Stimulated activated CD8-positive, alpha-beta memory T cell treated with anti-CD3 and anti-CD28 coated beads, Interleukin-4, amount 100 ng/mL, for 24 hours (primary cell): ENCODE results near the gene KRT73.
A peak's percentile ranks its signal among the peaks of the same experiment; 100 is the strongest.
"Not testable (repeated sequence)": the region's sequence is repeated elsewhere in the genome, so short reads cannot be mapped to it uniquely, and the experiment has no call there.

Experiments
- DNase-seq: peaks from one replicate; pipeline ENCODE4 v3.0.0-alpha.2; 2020; ENCODE audit warnings: low read depth

KRT73 gene

GRCh38 chr12:52600475-52600874, 17.9 kb downstream of the KRT73 start:
- no peak for DNase-seq

GRCh38 chr12:52600071-52600470, 18.3 kb downstream of the KRT73 start:
- DNase-seq: no peak

- DNase-seq: no peak
Measured at GRCh38 chr12:52598966-52599365, 19.4 kb downstream of the KRT73 start.

- not testable (repeated sequence) for DNase-seq
Measured at GRCh38 chr12:52594237-52594636, 24.1 kb downstream of the KRT73 start.

GRCh38 chr12:52591521-52591920, 26.8 kb downstream of the KRT73 start:
- no peak for DNase-seq

- DNase-seq: no peak
Measured at GRCh38 chr12:52590021-52590420, 28.3 kb downstream of the KRT73 start.

GRCh38 chr12:52587563-52587962, 30.8 kb downstream of the KRT73 start:
- no peak for DNase-seq

GRCh38 chr12:52585946-52586345, 32.4 kb downstream of the KRT73 start:
- DNase-seq: peak; percentile 24

GRCh38 chr12:52585066-52585465, 33.3 kb downstream of the KRT73 start:
- DNase-seq: no peak

GRCh38 chr12:52584156-52584682, 34.1 kb downstream of the KRT73 start:
- no peak for DNase-seq

GRCh38 chr12:52582971-52583456, 35.3 kb downstream of the KRT73 start:
- DNase-seq: peak; percentile 44

- DNase-seq: no peak
Measured at GRCh38 chr12:52582486-52582885, 35.9 kb downstream of the KRT73 start.

- no peak for DNase-seq
Measured at GRCh38 chr12:52581481-52581880, 36.9 kb downstream of the KRT73 start.

- DNase-seq: no peak
Measured at GRCh38 chr12:52581066-52581465, 37.3 kb downstream of the KRT73 start.

- DNase-seq: no peak
Measured at GRCh38 chr12:52580496-52580895, 37.9 kb downstream of the KRT73 start.

GRCh38 chr12:52579468-52580465, 38.6 kb downstream of the KRT73 start:
- DNase-seq: no peak

- no peak for DNase-seq
Measured at GRCh38 chr12:52578469-52578868, 39.9 kb downstream of the KRT73 start.

GRCh38 chr12:52577316-52577715, 41.0 kb downstream of the KRT73 start:
- DNase-seq: no peak

- no peak for DNase-seq
Measured at GRCh38 chr12:52575948-52576347, 42.4 kb downstream of the KRT73 start.

GRCh38 chr12:52575256-52575655, 43.1 kb downstream of the KRT73 start:
- DNase-seq: no peak

- no peak for DNase-seq
Measured at GRCh38 chr12:52573743-52574142, 44.6 kb downstream of the KRT73 start, which contains the start of gene KRT74. Gene KRT74 (minus strand): TSS chr12:52573843. CDS start chr12:52573777, 66 bp downstream.

GRCh38 chr12:52573306-52573705, 45.1 kb downstream of the KRT73 start:
- no peak for DNase-seq

- no peak for DNase-seq
Measured at GRCh38 chr12:52570511-52570910, 47.8 kb downstream of the KRT73 start.
